Loucy (cell line): ENCODE results near the gene CNTN1.

Experiments used
- EZH2phosphoT487 ChIP-seq: fragments of 200-600 bp; IDR thresholded peaks from 2 replicates; pipeline ENCODE4 v1.6.1; 2018; ENCODE audit warnings: antibody characterized with exemption, mild to moderate bottlenecking, moderate library complexity, borderline replicate concordance
- TF ChIP-seq, protein P1 (sequence below): fragments of 200-600 bp; sonication (generic); conservative IDR thresholded peaks from 2 replicates; pipeline ENCODE4 v1.5.1; 2014; ENCODE audit warnings: mild to moderate bottlenecking, antibody characterized with exemption, low read length

- TF ChIP-seq, protein P1, sequence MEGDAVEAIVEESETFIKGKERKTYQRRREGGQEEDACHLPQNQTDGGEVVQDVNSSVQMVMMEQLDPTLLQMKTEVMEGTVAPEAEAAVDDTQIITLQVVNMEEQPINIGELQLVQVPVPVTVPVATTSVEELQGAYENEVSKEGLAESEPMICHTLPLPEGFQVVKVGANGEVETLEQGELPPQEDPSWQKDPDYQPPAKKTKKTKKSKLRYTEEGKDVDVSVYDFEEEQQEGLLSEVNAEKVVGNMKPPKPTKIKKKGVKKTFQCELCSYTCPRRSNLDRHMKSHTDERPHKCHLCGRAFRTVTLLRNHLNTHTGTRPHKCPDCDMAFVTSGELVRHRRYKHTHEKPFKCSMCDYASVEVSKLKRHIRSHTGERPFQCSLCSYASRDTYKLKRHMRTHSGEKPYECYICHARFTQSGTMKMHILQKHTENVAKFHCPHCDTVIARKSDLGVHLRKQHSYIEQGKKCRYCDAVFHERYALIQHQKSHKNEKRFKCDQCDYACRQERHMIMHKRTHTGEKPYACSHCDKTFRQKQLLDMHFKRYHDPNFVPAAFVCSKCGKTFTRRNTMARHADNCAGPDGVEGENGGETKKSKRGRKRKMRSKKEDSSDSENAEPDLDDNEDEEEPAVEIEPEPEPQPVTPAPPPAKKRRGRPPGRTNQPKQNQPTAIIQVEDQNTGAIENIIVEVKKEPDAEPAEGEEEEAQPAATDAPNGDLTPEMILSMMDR = no peak
- no peak for TF ChIP-seq EZH2phosphoT487
Observed at GRCh38 chr12:40907115-40907527, 214.9 kb downstream of the CNTN1 start.
